Measurements from ENCODE around the gene DNLZ. TPM values are rescaled to one million over a fixed set of nuclear protein-coding genes. Genes with fewer than 3 reads are reported as not detected.

Gene DNLZ
- total RNA-seq, 2 experiments from 2014 or later, result 16.8 to 21.2 TPM

DNA sequence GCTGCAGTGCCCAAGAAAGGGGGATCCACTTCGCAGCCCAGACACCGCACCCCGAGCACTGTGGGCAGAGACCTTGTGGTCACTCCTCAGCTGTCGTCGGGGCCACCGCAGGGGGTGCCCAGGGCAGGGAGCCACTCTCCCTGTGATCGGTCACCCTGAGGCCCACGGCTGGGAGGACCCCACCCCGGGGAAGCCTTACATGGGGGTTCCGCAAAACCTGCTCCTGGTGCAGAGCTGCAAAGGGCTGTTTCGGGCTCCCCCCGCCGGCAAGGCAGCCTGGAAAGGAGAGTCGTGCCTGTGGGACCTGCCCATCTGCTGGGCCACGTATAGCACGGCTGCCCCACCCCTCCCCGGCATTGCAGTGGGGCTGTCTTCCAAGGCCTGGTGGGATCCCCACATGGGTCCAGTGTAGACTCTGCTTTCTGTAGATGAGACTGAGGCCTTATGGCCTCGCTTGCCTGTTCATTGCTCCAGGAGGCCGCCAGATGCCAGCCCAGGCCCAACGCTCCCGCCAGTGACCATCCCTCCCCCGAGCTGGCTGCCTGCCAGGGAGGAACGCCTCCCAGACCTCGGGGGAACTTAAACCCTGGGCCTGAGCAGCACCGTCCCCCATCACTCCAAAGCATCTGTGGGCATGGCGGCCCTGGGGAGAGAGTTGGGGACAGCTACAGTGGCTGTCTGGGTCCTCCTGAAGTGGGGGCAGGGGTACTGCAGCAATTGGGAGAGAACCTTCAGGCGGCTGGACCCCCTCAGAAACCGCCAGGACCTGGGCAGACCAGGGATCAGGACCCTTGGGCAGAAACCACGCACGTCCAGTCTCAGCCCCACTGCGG is 1.6 kb upstream of the DNLZ start:
- BruUV-seq (replicated peaks), result no TSS peak
- no peaks in the 10 kb centered on the region for H4K20me1 ChIP-seq (ENCODE audit: insufficient read depth, low read length)
- no peak overlapping the region for H3K27ac ChIP-seq (ENCODE audit: low read depth, low read length, poor library complexity, severe bottlenecking)
- no peak overlapping the region for H3K4me2 ChIP-seq (ENCODE audit: low read length)
- H3K36me3 ChIP-seq (ENCODE audit: insufficient read depth, low read length), result no peaks in the 10 kb centered on the region
- H3K79me2 ChIP-seq (ENCODE audit: insufficient read depth, low read depth, low read length), result no peaks in the 10 kb centered on the region
- TF ChIP-seq EZH2phosphoT487 (IDR thresholded peaks at IDR 0.05; ENCODE audit: borderline replicate concordance, low read depth, low read length), result no peak
- TF ChIP-seq, protein P1, sequence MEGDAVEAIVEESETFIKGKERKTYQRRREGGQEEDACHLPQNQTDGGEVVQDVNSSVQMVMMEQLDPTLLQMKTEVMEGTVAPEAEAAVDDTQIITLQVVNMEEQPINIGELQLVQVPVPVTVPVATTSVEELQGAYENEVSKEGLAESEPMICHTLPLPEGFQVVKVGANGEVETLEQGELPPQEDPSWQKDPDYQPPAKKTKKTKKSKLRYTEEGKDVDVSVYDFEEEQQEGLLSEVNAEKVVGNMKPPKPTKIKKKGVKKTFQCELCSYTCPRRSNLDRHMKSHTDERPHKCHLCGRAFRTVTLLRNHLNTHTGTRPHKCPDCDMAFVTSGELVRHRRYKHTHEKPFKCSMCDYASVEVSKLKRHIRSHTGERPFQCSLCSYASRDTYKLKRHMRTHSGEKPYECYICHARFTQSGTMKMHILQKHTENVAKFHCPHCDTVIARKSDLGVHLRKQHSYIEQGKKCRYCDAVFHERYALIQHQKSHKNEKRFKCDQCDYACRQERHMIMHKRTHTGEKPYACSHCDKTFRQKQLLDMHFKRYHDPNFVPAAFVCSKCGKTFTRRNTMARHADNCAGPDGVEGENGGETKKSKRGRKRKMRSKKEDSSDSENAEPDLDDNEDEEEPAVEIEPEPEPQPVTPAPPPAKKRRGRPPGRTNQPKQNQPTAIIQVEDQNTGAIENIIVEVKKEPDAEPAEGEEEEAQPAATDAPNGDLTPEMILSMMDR (conservative IDR thresholded peaks at IDR 0.05; ENCODE audit: low read length), result no peak
- H2AFZ ChIP-seq (ENCODE audit: low read length), result no peak overlapping the region
- intact Hi-C loops (cut with micrococcal nuclease; ENCODE audit: unreplicated experiment), result no loop called here
- ChIA-PET POLR2A (no interaction called here), CTCF (ENCODE audit: unreplicated experiment) (no interaction called here)
- no peak overlapping the region for H3K4me3 ChIP-seq (ENCODE audit: low read depth, low read length, poor library complexity, severe bottlenecking)
- no peaks in the 10 kb centered on the region for H3K9me3 ChIP-seq (ENCODE audit: low read length)
- peaks cover 12% of the 10 kb centered on the region for H3K4me1 ChIP-seq (ENCODE audit: insufficient read depth, low read length, poor library complexity, severe bottlenecking)
- no peak for DNase-seq (ENCODE audit: low spot score)
- no peaks in the 10 kb centered on the region for H3K9me2 ChIP-seq (ENCODE audit: insufficient read depth, low read length)

DNA sequence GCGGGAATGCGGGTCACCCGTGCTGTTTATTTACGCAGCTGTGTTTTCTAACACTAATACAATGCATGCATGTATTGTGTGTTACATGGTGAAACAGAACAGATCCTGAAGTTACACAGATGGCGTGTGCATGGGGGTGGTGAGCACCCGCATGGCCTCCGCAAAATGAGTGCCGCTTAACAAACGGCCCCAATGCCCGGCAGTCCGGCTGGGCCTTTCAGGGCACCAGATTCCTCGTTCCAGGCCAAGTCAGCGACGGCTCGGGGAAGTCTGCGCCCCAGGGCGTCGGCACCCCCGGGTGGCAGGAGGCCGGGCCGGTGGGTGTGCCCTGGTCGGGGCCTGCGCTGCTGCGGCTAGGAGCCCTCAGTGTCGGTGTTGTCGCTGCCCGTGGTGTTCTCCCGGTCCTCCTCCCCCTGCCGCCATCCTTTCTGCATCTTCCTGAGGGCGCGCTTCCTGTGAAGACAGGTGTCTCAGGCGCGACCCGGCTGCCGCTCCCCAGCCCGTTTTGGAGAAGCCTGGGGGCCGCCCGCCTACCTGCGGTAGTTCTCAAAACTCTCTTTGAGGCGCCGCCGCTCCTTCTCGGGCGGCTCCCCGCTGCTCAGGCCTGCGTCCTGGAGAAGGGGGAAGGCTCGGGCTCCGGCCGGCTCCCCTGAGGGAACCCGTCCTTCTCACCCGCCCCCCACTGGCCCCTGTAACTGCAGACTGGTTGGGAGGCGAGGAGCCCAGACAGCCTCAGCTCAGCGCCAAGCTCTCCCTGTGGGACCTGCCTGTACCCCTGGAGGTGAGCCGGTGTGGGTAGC is 605 bp upstream of the DNLZ start:
- BruUV-seq (replicated peaks), result TSS peak; percentile 71
- Histone ChIP-seq H3K4me1 (ENCODE audit: insufficient read depth, low read length, poor library complexity, severe bottlenecking) (peaks cover 12% of the 10 kb centered on the region), H3K27ac (ENCODE audit: low read depth, low read length, poor library complexity, severe bottlenecking) (no peak overlapping the region), H3K4me3 (ENCODE audit: low read depth, low read length, poor library complexity, severe bottlenecking) (peak overlapping the region; percentile 82), H3K4me2 (ENCODE audit: low read length) (peak overlapping the region; percentile 35; the same call in 1 of the 2 replicates), H4K20me1 (ENCODE audit: insufficient read depth, low read length) (no peaks in the 10 kb centered on the region), H3K79me2 (ENCODE audit: insufficient read depth, low read depth, low read length) (no peaks in the 10 kb centered on the region), H3K36me3 (ENCODE audit: insufficient read depth, low read length) (no peaks in the 10 kb centered on the region), H3K9me2 (ENCODE audit: insufficient read depth, low read length) (no peaks in the 10 kb centered on the region), H3K9me3 (ENCODE audit: low read length) (no peaks in the 10 kb centered on the region), H2AFZ (ENCODE audit: low read length) (no peak overlapping the region)
- intact Hi-C loops (cut with micrococcal nuclease; ENCODE audit: unreplicated experiment), result loop anchor here (1.0 kb wide), 1 partner anchor 36 kb away; the partner anchor contains the start of gene SNAPC4
- DNase-seq (ENCODE audit: low spot score), result no peak
- TF ChIP-seq, protein P1 (conservative IDR thresholded peaks at IDR 0.05; ENCODE audit: low read length), result peak; percentile 44; the same call in 1 of the 2 replicates
- TF ChIP-seq EZH2phosphoT487 (IDR thresholded peaks at IDR 0.05; ENCODE audit: borderline replicate concordance, low read depth, low read length), result no peak
- ChIA-PET POLR2A (no interaction called here), CTCF (ENCODE audit: unreplicated experiment) (interaction anchor here (1.2 kb wide), 1 partner anchor 46 kb away, joined by 3 read pairs; no protein-coding TSS in a partner anchor)
